HG03097 (cell line): Measurements from ENCODE around the gene HPSE.
A peak's percentile ranks its signal among the peaks of the same experiment; 100 is the strongest.

Experiments used
- ATAC-seq: cut with Tn5 transposase; IDR thresholded peaks from one replicate; pipeline ENCODE4 v1.9.1; 2021; ENCODE audit not compliant: unreplicated experiment, low FRiP score

The HPSE gene

GRCh38 chr4:83334425-83335241 lies at the start of gene HPSE:
HPSE (minus strand) TSS chr4:83334848; CDS start chr4:83334782, 66 bp downstream.
- ATAC-seq: peak; percentile 77

GRCh38 chr4:83382850-83383249 lies 48.2 kb upstream of the HPSE start:
- no peak for ATAC-seq

- ATAC-seq: no peak
Measured at GRCh38 chr4:83381173-83381572, 46.5 kb upstream of the HPSE start.

GRCh38 chr4:83378419-83378818 lies 43.8 kb upstream of the HPSE start:
- ATAC-seq: no peak

- no peak for ATAC-seq
Measured at GRCh38 chr4:83372931-83373330, 38.3 kb upstream of the HPSE start.

GRCh38 chr4:83371936-83372335 lies 37.3 kb upstream of the HPSE start:
- no peak for ATAC-seq

GRCh38 chr4:83371235-83371634 lies 36.6 kb upstream of the HPSE start:
- no peak for ATAC-seq

GRCh38 chr4:83370640-83370906 lies 35.9 kb upstream of the HPSE start:
- ATAC-seq: no peak

GRCh38 chr4:83369831-83370639 lies 35.4 kb upstream of the HPSE start:
- ATAC-seq: no peak

GRCh38 chr4:83364312-83364711 lies 29.7 kb upstream of the HPSE start:
- ATAC-seq: no peak

GRCh38 chr4:83362492-83363329 lies 28.1 kb upstream of the HPSE start:
- no peak for ATAC-seq

GRCh38 chr4:83361416-83362103 lies 26.9 kb upstream of the HPSE start:
- ATAC-seq: no peak

- no peak for ATAC-seq
Measured at GRCh38 chr4:83360018-83360417, 25.4 kb upstream of the HPSE start.

- no peak for ATAC-seq
Measured at GRCh38 chr4:83358410-83358809, 23.8 kb upstream of the HPSE start.

GRCh38 chr4:83356899-83357661 lies 22.4 kb upstream of the HPSE start:
- ATAC-seq: peak; percentile 61

- no peak for ATAC-seq
Measured at GRCh38 chr4:83353516-83353915, 18.9 kb upstream of the HPSE start.

GRCh38 chr4:83348074-83348473 lies 13.4 kb upstream of the HPSE start:
- ATAC-seq: no peak

GRCh38 chr4:83342476-83342875 lies 7.8 kb upstream of the HPSE start:
- ATAC-seq: no peak

GRCh38 chr4:83340692-83341343 lies 6.2 kb upstream of the HPSE start:
- ATAC-seq: peak; percentile 48
